BLaER1 treated with 17β-estradiol and CSF1 and Interleukin-3, amounts not matched to agents 10 nM and 100 nM (cell line): ENCODE data around the gene SIAH3.
"Not testable (repeated sequence)": the region's sequence is repeated elsewhere in the genome, so short reads cannot be mapped to it uniquely, and the experiment has no call there.

Experiments
- H3K27ac ChIP-seq, 11 experiments: shearing (Covaris generic); formaldehyde crosslinking; 2 replicates each; pipeline ENCODE4 v1.8.1; 2022
- H3K27me3 ChIP-seq, 11 experiments: shearing (Covaris generic); formaldehyde crosslinking; 2 replicates each; pipeline ENCODE4 v1.8.1; 2022
- H3K36me3 ChIP-seq, 11 experiments: shearing (Covaris generic); formaldehyde crosslinking; 2 replicates each; pipeline ENCODE4 v1.8.1; 2022
- H3K4me1 ChIP-seq, 10 experiments: shearing (Covaris generic); formaldehyde crosslinking; 2 replicates each; pipeline ENCODE4 v1.8.1; 2022
- H3K4me2 ChIP-seq, 11 experiments: shearing (Covaris generic); formaldehyde crosslinking; 2 replicates each; pipeline ENCODE4 v1.8.1; 2022
- H3K4me3 ChIP-seq, 10 experiments: shearing (Covaris generic); formaldehyde crosslinking; 2 replicates each; pipeline ENCODE4 v1.8.1; 2022
- H3K9ac ChIP-seq, 11 experiments: shearing (Covaris generic); formaldehyde crosslinking; 2 replicates each; pipeline ENCODE4 v1.8.1; 2022
- H3K9me3 ChIP-seq, 11 experiments: shearing (Covaris generic); formaldehyde crosslinking; replicated peaks in 1 of 11; 2 replicates each; pipeline ENCODE4 v1.8.1; 2022
- H4K20me1 ChIP-seq, 11 experiments: shearing (Covaris generic); formaldehyde crosslinking; 2 replicates each; pipeline ENCODE4 v1.8.1; 2022
- Cebpa-rat ChIP-seq, 11 experiments: shearing (Covaris generic); IDR thresholded peaks; 2 replicates each; pipeline ENCODE4 v1.8.1; 2022

The SIAH3 gene

DNA sequence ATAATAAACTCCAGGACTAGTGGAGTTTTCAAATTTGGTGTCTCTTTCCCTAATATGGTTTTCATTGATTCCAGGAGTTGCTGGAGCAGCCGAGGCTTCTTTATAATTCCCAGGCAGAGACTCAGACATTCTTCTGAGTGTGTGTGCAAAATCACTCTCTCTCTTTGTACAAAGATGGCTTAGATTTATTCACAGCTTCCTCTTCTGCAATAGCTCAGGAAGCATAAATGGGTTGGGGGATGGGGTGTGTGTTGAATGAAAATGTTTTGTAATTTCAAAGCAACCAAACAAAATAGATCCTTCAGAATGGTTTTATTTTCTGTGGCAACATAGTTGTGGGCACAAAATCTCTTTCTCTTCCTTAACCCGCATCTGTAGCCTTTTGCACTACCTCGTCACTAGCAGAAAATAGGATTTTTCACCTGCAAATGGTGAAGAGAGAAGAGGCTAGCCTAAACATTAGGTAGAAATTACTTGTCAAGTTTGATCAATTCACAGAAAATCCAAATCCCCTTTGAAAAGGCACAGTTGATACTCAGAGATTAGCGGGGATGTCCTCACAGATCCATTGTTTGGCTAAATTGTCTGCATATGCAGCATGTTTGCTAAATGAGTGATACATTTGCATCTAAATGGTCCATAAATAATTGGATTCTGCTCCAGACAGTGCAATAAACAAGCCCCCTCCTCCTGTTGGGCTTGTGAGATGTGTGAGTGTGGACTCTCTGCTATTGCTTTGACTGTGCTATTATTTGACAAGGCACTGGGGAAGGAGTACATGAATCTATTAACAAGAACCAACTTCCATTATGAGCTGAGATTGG is 82.7 kb downstream of the SIAH3 start:
- no peak overlapping the region for H3K4me3 ChIP-seq
- no peaks in the 10 kb centered on the region for H3K27me3 ChIP-seq
- H3K27ac ChIP-seq, result peak overlapping the region in 6 of 11 experiments; percentile 4 to 54 (median 22); a peak in 11 of 22 replicates
- no peak overlapping the region for H3K9ac ChIP-seq
- H3K9me3 ChIP-seq, result 0 out of 22 replicates have a peak, but pooled peaks cover 0 to 3% (median 0%) of the 10 kb centered on the region in 11 experiments
- no peaks in the 10 kb centered on the region for H3K36me3 ChIP-seq
- H4K20me1 ChIP-seq, result no peaks in the 10 kb centered on the region
- peaks cover 7 to 17% (median 11%) of the 10 kb centered on the region in 10 experiments; a peak in 17 of 20 replicates for H3K4me1 ChIP-seq
- TF ChIP-seq Cebpa-rat (IDR thresholded peaks at IDR 0.05), result no peak
- H3K4me2 ChIP-seq, result peak overlapping the region; percentile 40 to 70 (median 49); a peak in 21 of 22 replicates

DNA sequence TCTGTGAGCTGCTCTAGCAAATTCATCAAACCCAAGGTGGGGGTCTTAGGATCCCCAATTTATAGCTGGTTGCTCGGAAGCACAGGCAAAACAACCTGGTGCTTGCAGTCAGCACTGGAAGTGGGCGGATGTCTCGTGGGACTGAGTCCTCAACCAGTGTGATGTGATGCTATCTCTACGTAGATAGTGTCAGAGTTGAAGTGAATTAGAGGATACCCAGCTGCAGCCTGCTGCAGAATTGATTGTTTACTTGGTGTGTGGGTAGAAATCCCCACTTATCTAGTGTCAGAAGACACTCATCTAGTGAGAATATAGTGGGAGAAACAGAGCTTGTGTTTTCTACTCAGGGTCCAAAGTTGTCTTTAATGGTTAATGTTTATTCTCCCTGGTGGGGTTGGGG is 86.1 kb downstream of the SIAH3 start:
- Histone ChIP-seq H3K9ac (no peak overlapping the region), H3K9me3 (no peaks in the 10 kb centered on the region), H4K20me1 (no peaks in the 10 kb centered on the region), H3K4me3 (no peak overlapping the region), H3K4me2 (no peak overlapping the region), H3K36me3 (no peaks in the 10 kb centered on the region), H3K4me1 (peaks cover 7 to 17% (median 11%) of the 10 kb centered on the region in 10 experiments; a peak in 17 of 20 replicates), H3K27me3 (no peaks in the 10 kb centered on the region), H3K27ac (no peak overlapping the region)
- no peak for TF ChIP-seq Cebpa-rat (IDR thresholded peaks at IDR 0.05)

GRCh38 chr13:45763419-45763818 is 88.1 kb downstream of the SIAH3 start:
- no peaks in the 10 kb centered on the region for H3K27me3 ChIP-seq
- peaks cover 2 to 5% (median 4%) of the 10 kb centered on the region in 10 experiments; a peak in 17 of 20 replicates for H3K4me1 ChIP-seq
- H4K20me1 ChIP-seq, result no peaks in the 10 kb centered on the region
- no peaks in the 10 kb centered on the region for H3K36me3 ChIP-seq
- no peak for TF ChIP-seq Cebpa-rat (IDR thresholded peaks at IDR 0.05)
- H3K9me3 ChIP-seq, result peaks cover 3 to 12% (median 4%) of the 10 kb centered on the region in 11 experiments; a peak in 21 of 22 replicates
- no peak overlapping the region for H3K9ac ChIP-seq
- H3K4me3 ChIP-seq, result no peak overlapping the region
- H3K4me2 ChIP-seq, result no peak overlapping the region
- no peak overlapping the region for H3K27ac ChIP-seq

DNA sequence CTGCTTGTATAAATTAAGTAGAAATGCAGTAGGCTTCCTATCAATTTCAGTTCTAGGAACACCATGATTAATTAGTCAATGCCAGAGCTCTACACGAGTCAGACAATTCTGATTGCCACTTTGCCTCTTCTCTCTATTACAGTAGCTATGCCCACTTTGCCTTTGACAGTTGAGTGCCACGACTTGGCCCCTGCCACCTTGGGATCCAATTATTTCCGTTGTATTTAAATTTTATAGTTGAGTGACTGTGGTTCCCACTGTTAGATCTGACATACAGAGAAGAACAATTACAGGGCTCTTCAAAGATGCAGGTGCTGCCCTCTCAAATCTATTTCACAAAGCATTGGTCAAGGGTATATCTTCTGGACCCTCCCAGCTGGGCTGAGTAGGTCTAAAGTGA is 94.0 kb downstream of the SIAH3 start:
- H3K4me3 ChIP-seq, H3K9ac ChIP-seq, H4K20me1 ChIP-seq, H3K4me2 ChIP-seq, H3K27ac ChIP-seq, H3K27me3 ChIP-seq, H3K36me3 ChIP-seq, H3K4me1 ChIP-seq: not testable (repeated sequence)
- H3K9me3 ChIP-seq, result peaks cover 27 to 69% (median 39%) of the 10 kb centered on the region in 11 experiments

GRCh38 chr13:45756498-45756897 is 95.1 kb downstream of the SIAH3 start:
- not testable (repeated sequence) for H3K27ac ChIP-seq, H3K9ac ChIP-seq, H3K4me3 ChIP-seq, H3K36me3 ChIP-seq, H3K27me3 ChIP-seq, H3K4me2 ChIP-seq, H4K20me1 ChIP-seq
- H3K4me1 ChIP-seq, result peaks cover 0 to 11% (median 0%) of the 10 kb centered on the region in 10 experiments; a peak in 1 of 20 replicates
- H3K9me3 ChIP-seq, result peaks cover 28 to 76% (median 39%) of the 10 kb centered on the region in 11 experiments

DNA sequence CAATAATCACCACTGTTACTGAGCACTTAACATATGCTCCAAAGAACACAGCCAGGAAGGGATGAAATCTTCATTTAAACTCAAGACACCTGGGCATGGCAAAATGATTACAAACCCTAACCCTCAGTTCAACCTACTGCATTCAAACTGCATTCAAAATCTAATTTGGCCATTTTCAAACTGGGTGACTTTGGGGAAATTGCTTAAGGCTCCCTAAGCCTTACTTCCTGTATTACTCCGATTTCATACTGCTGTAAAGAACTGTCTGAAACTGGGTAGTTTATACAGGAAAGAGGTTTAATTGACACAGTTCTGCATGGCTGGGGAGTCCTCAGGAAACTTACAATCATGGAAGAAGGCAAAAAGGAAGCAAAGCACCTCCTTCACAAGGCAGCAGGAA is 99.0 kb downstream of the SIAH3 start:
- no peak overlapping the region for H3K4me3 ChIP-seq

DNA sequence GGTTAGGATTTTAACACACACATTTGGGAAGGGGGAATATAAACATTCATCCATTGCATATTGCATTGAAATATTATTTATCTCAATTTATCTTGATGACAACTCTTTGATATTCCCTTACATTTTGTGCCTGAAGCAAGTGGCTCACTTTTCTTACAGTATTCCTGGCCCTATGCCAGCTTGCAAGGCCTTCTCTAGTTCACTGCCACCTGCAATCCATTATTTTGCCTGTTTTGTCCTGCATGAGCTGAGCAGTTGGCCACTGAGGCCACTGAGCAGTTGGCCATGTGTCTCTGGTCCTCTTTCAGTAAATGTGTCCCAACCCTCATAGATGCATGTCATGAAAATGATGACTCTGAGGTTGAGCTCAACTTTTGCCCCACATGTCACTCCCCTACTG is 99.7 kb downstream of the SIAH3 start:
- H3K27ac ChIP-seq, result peak overlapping the region in 1 of 11 experiments; percentile 15; a peak in 1 of 22 replicates
- H3K9me3 ChIP-seq, result peaks cover 8 to 51% (median 21%) of the 10 kb centered on the region in 11 experiments

More for the DNA sequence above, 99.0 kb downstream of the SIAH3 start:
- Histone ChIP-seq H3K9me3 (peaks cover 14 to 57% (median 27%) of the 10 kb centered on the region in 11 experiments), H3K36me3 (no peaks in the 10 kb centered on the region; a peak in 1 of 22 replicates), H3K9ac (no peak overlapping the region), H3K4me1 (peaks cover 0 to 12% (median 0%) of the 10 kb centered on the region in 10 experiments; a peak in 5 of 20 replicates), H3K27ac (peak overlapping the region in 1 of 11 experiments; percentile 15; a peak in 2 of 22 replicates), H3K4me2 (peak overlapping the region in 1 of 11 experiments; percentile 7; a peak in 2 of 22 replicates), H3K27me3 (no peaks in the 10 kb centered on the region), H4K20me1 (no peaks in the 10 kb centered on the region)
- TF ChIP-seq Cebpa-rat (IDR thresholded peaks at IDR 0.05), result no peak

DNA sequence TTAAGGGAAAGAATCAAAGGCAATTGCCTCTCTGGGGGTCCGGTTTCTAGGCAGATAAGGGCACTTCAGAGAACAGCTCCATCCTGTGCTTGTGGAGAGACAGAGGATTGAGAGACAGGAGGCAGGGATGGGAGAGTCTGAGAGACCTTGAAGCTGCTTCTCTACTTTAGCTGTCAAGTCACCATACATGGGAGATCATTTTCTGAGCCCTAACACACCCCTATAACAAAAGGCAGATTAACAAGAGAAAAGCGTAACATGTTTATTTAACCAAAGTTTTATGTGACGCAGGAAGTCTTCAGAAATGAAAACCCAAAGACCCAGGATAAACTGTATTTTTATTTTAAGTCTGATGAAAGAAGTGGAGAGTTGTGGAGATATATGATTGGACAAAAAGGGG is 101.0 kb downstream of the SIAH3 start:
- no peak overlapping the region for H3K27ac ChIP-seq
- no peak overlapping the region for H3K4me2 ChIP-seq
- TF ChIP-seq Cebpa-rat (IDR thresholded peaks at IDR 0.05), result no peak
- no peaks in the 10 kb centered on the region for H3K36me3 ChIP-seq
- no peaks in the 10 kb centered on the region for H3K27me3 ChIP-seq
- H3K9ac ChIP-seq, result no peak overlapping the region
- peaks cover 0 to 25% (median 6%) of the 10 kb centered on the region in 10 experiments; a peak in 9 of 20 replicates for H3K4me1 ChIP-seq
- no peaks in the 10 kb centered on the region for H4K20me1 ChIP-seq
- H3K4me3 ChIP-seq, result no peak overlapping the region
- peaks cover 4 to 40% (median 15%) of the 10 kb centered on the region in 11 experiments; a peak in 15 of 22 replicates for H3K9me3 ChIP-seq

More for the DNA sequence above, 99.7 kb downstream of the SIAH3 start:
- Histone ChIP-seq H3K4me2 (0 out of 22 replicates have a peak overlapping the region, but pooled peaks of 1 of the 11 experiments have one; percentile 7), H3K4me1 (peaks cover 0 to 18% (median 5%) of the 10 kb centered on the region in 10 experiments; a peak in 9 of 20 replicates), H3K4me3 (no peak overlapping the region), H3K9ac (no peak overlapping the region), H3K27me3 (no peaks in the 10 kb centered on the region), H3K36me3 (no peaks in the 10 kb centered on the region), H4K20me1 (no peaks in the 10 kb centered on the region)
- TF ChIP-seq Cebpa-rat (IDR thresholded peaks at IDR 0.05), result no peak

DNA sequence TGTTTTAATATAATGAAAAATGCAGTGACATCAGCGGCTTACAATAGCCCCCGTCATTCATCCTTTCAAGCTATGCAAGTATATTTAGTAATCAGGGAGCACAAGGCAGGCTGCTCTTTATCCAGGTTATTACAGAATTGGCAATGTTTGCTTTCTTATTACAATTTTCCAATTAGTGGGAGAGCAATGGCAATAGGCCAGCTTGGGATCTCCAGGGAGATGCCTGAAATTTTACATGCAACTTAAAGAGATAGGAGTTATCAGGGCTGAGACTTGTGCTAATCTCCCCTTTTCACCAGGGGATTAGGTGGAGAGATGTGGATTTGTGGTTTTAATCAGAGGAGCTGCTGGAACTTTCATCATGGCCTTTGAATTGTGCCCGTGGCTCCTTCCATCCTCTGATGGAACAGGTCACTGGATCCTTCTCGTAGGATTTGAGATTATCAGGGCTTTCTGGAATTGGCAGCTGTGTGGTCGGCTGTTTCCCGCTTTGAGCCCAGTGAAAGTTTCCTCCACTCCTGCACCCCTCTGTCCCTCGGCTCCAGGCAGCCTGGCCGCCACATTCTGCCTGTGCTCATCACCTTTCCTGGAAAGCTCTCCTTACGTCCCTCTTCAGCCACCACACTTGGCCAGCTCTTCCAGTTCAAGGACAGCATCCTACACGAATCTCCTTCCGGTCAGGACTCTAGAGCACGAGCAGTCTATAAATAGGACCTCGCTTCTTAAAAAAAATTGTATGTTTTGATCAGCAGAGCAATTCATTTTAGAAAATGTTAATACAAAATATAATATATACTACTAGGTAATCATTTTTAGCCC is 102.4 kb downstream of the SIAH3 start:
- Histone ChIP-seq H3K36me3 (no peaks in the 10 kb centered on the region), H3K27me3 (no peaks in the 10 kb centered on the region), H3K9ac (no peak overlapping the region), H3K9me3 (peaks cover 0 to 27% (median 11%) of the 10 kb centered on the region in 11 experiments; a peak in 14 of 22 replicates), H3K4me2 (no peak overlapping the region), H3K4me1 (peaks cover 0 to 25% (median 6%) of the 10 kb centered on the region in 10 experiments; a peak in 9 of 20 replicates), H4K20me1 (no peaks in the 10 kb centered on the region), H3K4me3 (no peak overlapping the region), H3K27ac (no peak overlapping the region)
- no peak for TF ChIP-seq Cebpa-rat (IDR thresholded peaks at IDR 0.05)
